H1 (cell line): ENCODE measurements around the gene GDF15.
A peak's percentile ranks its signal among the peaks of the same experiment; 100 is the strongest.

Source experiments
- CBX8 ChIP-seq: fragments of 300-800, 300-1000 bp; sonication (generic); IDR thresholded peaks from 2 replicates; pipeline ENCODE4 v1.7.1; 2016; ENCODE audit warnings: low read depth, low read length, borderline replicate concordance
- EP300 ChIP-seq, 2 experiments: IDR thresholded peaks; 1 replicate in 1 of 2; 2 replicates in 1 of 2; pipeline ENCODE4 v1.6.1; 2011 to 2012; ENCODE audit warnings: low read depth in 2 of 2, low read length in 2 of 2, mild to moderate bottlenecking in 2 of 2, borderline replicate concordance in 1 of 2, inconsistent platforms in 1 of 2, moderate library complexity in 1 of 2
- TF ChIP-seq, protein P1 (sequence below), 3 experiments: IDR thresholded peaks; 1 replicate in 2 of 3; 2 replicates in 1 of 3; pipeline versions ENCODE4 v1.5.1 to v1.6.1; 2011; ENCODE audit warnings: low read length in 3 of 3, mild to moderate bottlenecking in 3 of 3, inconsistent platforms in 2 of 3, low read depth in 1 of 3, moderate library complexity in 1 of 3; ENCODE audit not compliant: insufficient read depth in 1 of 3; ENCODE audit errors: control extremely low read depth in 1 of 3
- TF ChIP-seq, protein P2 (sequence below): IDR thresholded peaks from 2 replicates; pipeline ENCODE4 v1.6.1; 2012; ENCODE audit warnings: inconsistent platforms

DNA sequence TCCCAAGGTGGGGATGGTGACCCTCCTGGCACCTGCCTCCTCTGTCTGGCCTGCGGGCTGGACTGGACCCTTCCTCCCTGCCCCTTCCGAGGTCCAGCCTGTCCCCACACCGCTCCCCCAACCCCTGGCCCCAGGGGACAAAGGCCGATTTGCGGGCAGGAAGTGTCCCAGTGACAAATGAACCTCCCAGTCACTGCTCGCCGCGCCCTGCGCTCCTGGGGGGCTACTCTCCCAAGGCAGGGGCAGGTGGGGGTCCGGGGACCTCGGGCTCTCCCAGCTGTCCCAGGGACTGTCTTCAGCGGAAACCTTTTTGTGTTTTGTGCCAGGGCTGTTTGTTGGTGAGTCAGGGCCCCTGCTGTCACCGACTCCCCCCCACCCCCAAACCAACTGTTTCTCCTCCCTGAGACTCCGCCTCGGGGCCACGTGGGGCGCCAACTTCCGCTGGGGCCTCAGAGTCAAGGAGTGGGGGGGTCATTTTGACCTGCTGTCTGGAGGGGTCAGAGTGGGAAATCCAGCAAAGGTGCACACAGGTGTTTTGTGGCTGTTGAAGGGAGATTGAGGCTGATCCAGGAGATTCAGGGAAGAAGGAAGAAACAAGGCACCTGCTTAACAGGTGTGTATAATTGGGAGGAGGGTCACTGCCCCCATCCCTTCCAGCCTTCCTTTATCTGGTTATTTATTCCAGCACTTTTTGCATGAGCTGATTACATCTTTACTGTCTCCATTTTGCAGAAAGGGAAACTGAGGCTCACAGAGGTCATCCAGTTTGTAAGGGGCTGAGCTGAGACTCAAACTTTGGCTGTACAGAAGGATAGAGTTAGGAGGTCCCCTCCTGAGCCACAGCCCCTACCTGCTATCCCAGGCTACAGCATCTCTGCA lies 44.7 kb upstream of the GDF15 start:
- TF ChIP-seq, protein P1, sequence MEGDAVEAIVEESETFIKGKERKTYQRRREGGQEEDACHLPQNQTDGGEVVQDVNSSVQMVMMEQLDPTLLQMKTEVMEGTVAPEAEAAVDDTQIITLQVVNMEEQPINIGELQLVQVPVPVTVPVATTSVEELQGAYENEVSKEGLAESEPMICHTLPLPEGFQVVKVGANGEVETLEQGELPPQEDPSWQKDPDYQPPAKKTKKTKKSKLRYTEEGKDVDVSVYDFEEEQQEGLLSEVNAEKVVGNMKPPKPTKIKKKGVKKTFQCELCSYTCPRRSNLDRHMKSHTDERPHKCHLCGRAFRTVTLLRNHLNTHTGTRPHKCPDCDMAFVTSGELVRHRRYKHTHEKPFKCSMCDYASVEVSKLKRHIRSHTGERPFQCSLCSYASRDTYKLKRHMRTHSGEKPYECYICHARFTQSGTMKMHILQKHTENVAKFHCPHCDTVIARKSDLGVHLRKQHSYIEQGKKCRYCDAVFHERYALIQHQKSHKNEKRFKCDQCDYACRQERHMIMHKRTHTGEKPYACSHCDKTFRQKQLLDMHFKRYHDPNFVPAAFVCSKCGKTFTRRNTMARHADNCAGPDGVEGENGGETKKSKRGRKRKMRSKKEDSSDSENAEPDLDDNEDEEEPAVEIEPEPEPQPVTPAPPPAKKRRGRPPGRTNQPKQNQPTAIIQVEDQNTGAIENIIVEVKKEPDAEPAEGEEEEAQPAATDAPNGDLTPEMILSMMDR (IDR thresholded peaks at IDR 0.05; ENCODE audit: control extremely low read depth in 1 of 3, insufficient read depth in 1 of 3, low read depth in 1 of 3, low read length in 3 of 3), result peak in 2 of 3 experiments; percentile 4 to 7; a peak in 2 of 4 replicates
- TF ChIP-seq CBX8 (no peak), EP300 (IDR thresholded peaks at IDR 0.05; ENCODE audit: borderline replicate concordance in 1 of 2, low read depth in 2 of 2, low read length in 2 of 2) (no peak)
- TF ChIP-seq, protein P2, sequence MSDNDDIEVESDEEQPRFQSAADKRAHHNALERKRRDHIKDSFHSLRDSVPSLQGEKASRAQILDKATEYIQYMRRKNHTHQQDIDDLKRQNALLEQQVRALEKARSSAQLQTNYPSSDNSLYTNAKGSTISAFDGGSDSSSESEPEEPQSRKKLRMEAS, result peak; percentile 63; the same call in 1 of the 2 replicates
